ENCODE results near the gene ZMYM2.

ZMYM2 gene

GRCh38 chr13:20090349-20090748, 131.8 kb downstream of the ZMYM2 start:
- Histone ChIP-seq H3K27ac (ENCODE audit: low read depth, low read length, poor library complexity, severe bottlenecking) (no peak overlapping the region), H3K36me3 (ENCODE audit: insufficient read depth, low read length) (peaks cover 15% of the 10 kb centered on the region), H3K27me3 (ENCODE audit: insufficient read depth, low read length) (no peaks in the 10 kb centered on the region), H3K79me2 (ENCODE audit: insufficient read depth, low read length) (no peaks in the 10 kb centered on the region), H3F3A (ENCODE audit: insufficient read depth, low read length) (peaks cover 7% of the 10 kb centered on the region; the same call in 1 of the 2 replicates), H3K9ac (ENCODE audit: low read length) (no peak overlapping the region), H2AFZ (ENCODE audit: low read length) (no peak overlapping the region), H3K4me3 (ENCODE audit: low read depth, low read length, poor library complexity, severe bottlenecking) (no peak overlapping the region), H3K4me1 (ENCODE audit: insufficient read depth, low read length, severe bottlenecking) (no peaks in the 10 kb centered on the region), H3K9me2 (ENCODE audit: low read depth, low read length) (no peaks in the 10 kb centered on the region), H3K9me3 (ENCODE audit: low read length) (no peaks in the 10 kb centered on the region), H4K20me1 (ENCODE audit: insufficient read depth, low read length) (no peaks in the 10 kb centered on the region), H3K4me2 (ENCODE audit: low read length) (no peak overlapping the region)
- no peak for TF ChIP-seq EZH2 (IDR thresholded peaks at IDR 0.05; ENCODE audit: borderline replicate concordance, low read length)
- TF ChIP-seq, protein P1, sequence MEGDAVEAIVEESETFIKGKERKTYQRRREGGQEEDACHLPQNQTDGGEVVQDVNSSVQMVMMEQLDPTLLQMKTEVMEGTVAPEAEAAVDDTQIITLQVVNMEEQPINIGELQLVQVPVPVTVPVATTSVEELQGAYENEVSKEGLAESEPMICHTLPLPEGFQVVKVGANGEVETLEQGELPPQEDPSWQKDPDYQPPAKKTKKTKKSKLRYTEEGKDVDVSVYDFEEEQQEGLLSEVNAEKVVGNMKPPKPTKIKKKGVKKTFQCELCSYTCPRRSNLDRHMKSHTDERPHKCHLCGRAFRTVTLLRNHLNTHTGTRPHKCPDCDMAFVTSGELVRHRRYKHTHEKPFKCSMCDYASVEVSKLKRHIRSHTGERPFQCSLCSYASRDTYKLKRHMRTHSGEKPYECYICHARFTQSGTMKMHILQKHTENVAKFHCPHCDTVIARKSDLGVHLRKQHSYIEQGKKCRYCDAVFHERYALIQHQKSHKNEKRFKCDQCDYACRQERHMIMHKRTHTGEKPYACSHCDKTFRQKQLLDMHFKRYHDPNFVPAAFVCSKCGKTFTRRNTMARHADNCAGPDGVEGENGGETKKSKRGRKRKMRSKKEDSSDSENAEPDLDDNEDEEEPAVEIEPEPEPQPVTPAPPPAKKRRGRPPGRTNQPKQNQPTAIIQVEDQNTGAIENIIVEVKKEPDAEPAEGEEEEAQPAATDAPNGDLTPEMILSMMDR (IDR thresholded peaks at IDR 0.05; ENCODE audit: low read length): peak; percentile 13; the same call in 1 of the 2 replicates

- H3K4me2 ChIP-seq (ENCODE audit: low read length): no peak overlapping the region
- H3F3A ChIP-seq (ENCODE audit: insufficient read depth, low read length): peaks cover 4% of the 10 kb centered on the region; the same call in 1 of the 2 replicates
- TF ChIP-seq, protein P1 (IDR thresholded peaks at IDR 0.05; ENCODE audit: low read length): no peak
- no peak for TF ChIP-seq EZH2 (IDR thresholded peaks at IDR 0.05; ENCODE audit: borderline replicate concordance, low read length)
- H4K20me1 ChIP-seq (ENCODE audit: insufficient read depth, low read length): no peaks in the 10 kb centered on the region
- H3K36me3 ChIP-seq (ENCODE audit: insufficient read depth, low read length): no peaks in the 10 kb centered on the region
- H3K9me3 ChIP-seq (ENCODE audit: low read length): no peaks in the 10 kb centered on the region
- H3K79me2 ChIP-seq (ENCODE audit: insufficient read depth, low read length): no peaks in the 10 kb centered on the region
- H3K4me3 ChIP-seq (ENCODE audit: low read depth, low read length, poor library complexity, severe bottlenecking): no peak overlapping the region
- H3K9me2 ChIP-seq (ENCODE audit: low read depth, low read length): no peaks in the 10 kb centered on the region
- H3K4me1 ChIP-seq (ENCODE audit: insufficient read depth, low read length, severe bottlenecking): no peaks in the 10 kb centered on the region
- peaks cover 3% of the 10 kb centered on the region; the same call in 1 of the 2 replicates for H3K27me3 ChIP-seq (ENCODE audit: insufficient read depth, low read length)
- no peak overlapping the region for H2AFZ ChIP-seq (ENCODE audit: low read length)
- no peak overlapping the region for H3K27ac ChIP-seq (ENCODE audit: low read depth, low read length, poor library complexity, severe bottlenecking)
- no peak overlapping the region for H3K9ac ChIP-seq (ENCODE audit: low read length)
Measured at GRCh38 chr13:20093951-20094350, 135.4 kb downstream of the ZMYM2 start.

DNA sequence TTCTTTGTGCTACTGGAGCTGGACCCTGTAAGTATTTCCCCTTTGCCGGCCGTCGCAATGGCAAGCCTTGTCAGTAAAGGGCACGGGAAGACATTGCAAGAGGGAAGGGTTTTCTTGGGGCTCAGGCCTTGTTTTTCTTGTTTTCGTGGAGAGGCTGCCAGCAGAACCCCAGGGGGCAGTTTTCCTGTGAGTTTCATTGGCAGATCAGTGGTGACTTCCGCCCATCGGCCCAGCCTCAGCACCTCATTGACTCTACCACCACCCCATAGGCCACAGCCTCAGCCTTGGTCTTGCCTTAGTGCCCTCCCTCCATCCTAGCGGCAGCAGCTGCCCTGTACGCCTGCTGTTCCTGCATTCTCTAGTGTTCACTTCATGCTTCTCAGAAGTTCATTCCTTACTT, 140.8 kb downstream of the ZMYM2 start:
- H3K36me3 ChIP-seq (ENCODE audit: insufficient read depth, low read length): no peaks in the 10 kb centered on the region
- TF ChIP-seq, protein P1 (IDR thresholded peaks at IDR 0.05; ENCODE audit: low read length): no peak
- no peak for TF ChIP-seq EZH2 (IDR thresholded peaks at IDR 0.05; ENCODE audit: borderline replicate concordance, low read length)
- H2AFZ ChIP-seq (ENCODE audit: low read length): no peak overlapping the region

More for the DNA sequence above, 140.8 kb downstream of the ZMYM2 start:
- H3K9me2 ChIP-seq (ENCODE audit: low read depth, low read length): no peaks in the 10 kb centered on the region
- H3K4me1 ChIP-seq (ENCODE audit: insufficient read depth, low read length, severe bottlenecking): no peaks in the 10 kb centered on the region
- H3K27me3 ChIP-seq (ENCODE audit: insufficient read depth, low read length): peaks cover 3% of the 10 kb centered on the region; the same call in 1 of the 2 replicates
- H3K4me2 ChIP-seq (ENCODE audit: low read length): no peak overlapping the region
- no peaks in the 10 kb centered on the region for H3K79me2 ChIP-seq (ENCODE audit: insufficient read depth, low read length)
- H3K9ac ChIP-seq (ENCODE audit: low read length): no peak overlapping the region
- H4K20me1 ChIP-seq (ENCODE audit: insufficient read depth, low read length): no peaks in the 10 kb centered on the region
- no peak overlapping the region for H3K4me3 ChIP-seq (ENCODE audit: low read depth, low read length, poor library complexity, severe bottlenecking)
- no peaks in the 10 kb centered on the region for H3F3A ChIP-seq (ENCODE audit: insufficient read depth, low read length)
- no peak overlapping the region for H3K27ac ChIP-seq (ENCODE audit: low read depth, low read length, poor library complexity, severe bottlenecking)
- H3K9me3 ChIP-seq (ENCODE audit: low read length): no peaks in the 10 kb centered on the region

Data from OCI-LY1 (cell line).